Hepatocyte (in vitro differentiated cells): ENCODE results near the gene SPDYE8. TPM values are rescaled to one million over a fixed set of nuclear protein-coding genes. Genes with fewer than 3 reads are reported as not detected.
"Not testable (repeated sequence)": the region's sequence is repeated elsewhere in the genome, so short reads cannot be mapped to it uniquely, and the experiment has no call there.

Source experiments
- DNase-seq: peaks from one replicate; pipeline ENCODE4 v3.0.0-alpha.2; 2016; ENCODE audit warnings: low spot score
- H2AFZ ChIP-seq: fragments of 200-600 bp; sonication (generic); 2 replicates; pipeline ENCODE4 v1.6.0; 2016; ENCODE audit warnings: antibody characterized with exemption, mild to moderate bottlenecking
- H3K27ac ChIP-seq: fragments of 200-600 bp; sonication (generic); 2 replicates; pipeline ENCODE4 v1.5.1; 2016; ENCODE audit warnings: mild to moderate bottlenecking
- H3K27me3 ChIP-seq: fragments of 200-600 bp; sonication (generic); 2 replicates; pipeline ENCODE4 v1.6.1; 2016
- H3K36me3 ChIP-seq: fragments of 200-600 bp; sonication (generic); replicated peaks from 2 replicates; pipeline ENCODE4 v1.5.1; 2016; ENCODE audit warnings: low read depth; ENCODE audit not compliant: insufficient read depth
- H3K4me1 ChIP-seq: fragments of 200-600 bp; sonication (generic); 2 replicates; pipeline ENCODE4 v1.5.1; 2016; ENCODE audit warnings: mild to moderate bottlenecking, moderate library complexity; ENCODE audit not compliant: insufficient read depth
- H3K4me2 ChIP-seq: fragments of 200-600 bp; sonication (generic); 2 replicates; pipeline ENCODE4 v1.6.0; 2016
- H3K4me3 ChIP-seq: fragments of 200-600 bp; sonication (generic); 2 replicates; pipeline ENCODE4 v1.5.1; 2016; ENCODE audit warnings: mild to moderate bottlenecking
- H3K79me2 ChIP-seq: fragments of 200-600 bp; sonication (generic); 2 replicates; pipeline ENCODE4 v1.6.0; 2017; ENCODE audit warnings: mild to moderate bottlenecking
- H3K9me2 ChIP-seq: fragments of 200-600 bp; sonication (generic); replicated peaks from 2 replicates; pipeline ENCODE4 v1.6.0; 2017; ENCODE audit warnings: mild to moderate bottlenecking; ENCODE audit not compliant: insufficient read depth
- H3K9me3 ChIP-seq: fragments of 200-600 bp; sonication (generic); 2 replicates; pipeline ENCODE4 v1.5.1; 2016; ENCODE audit warnings: low read depth, mild to moderate bottlenecking
- H4K20me1 ChIP-seq: fragments of 200-600 bp; sonication (generic); 2 replicates; pipeline ENCODE4 v1.6.0; 2016; ENCODE audit warnings: mild to moderate bottlenecking; ENCODE audit not compliant: insufficient read depth, poor library complexity, severe bottlenecking
- WGBS: methylation state at CpG from one replicate; pipeline ENCODE4 v1.1.6; 2016; ENCODE audit warnings: low lambda C conversion rate; ENCODE audit errors: missing lambda C conversion rate; 5-methylcytosine and 5-hydroxymethylcytosine counted together
- polyA plus RNA-seq: library from polyadenylated mRNA; unstranded; fragments of >200 nt; fragmentation: Nextera tagmentation; extraction: Ambion mirVana; gene quantifications from 2 replicates; pipeline ENCODE4 v1.2.1, GENCODE V29; 2016
- total RNA-seq: library from RNA; depleted of rRNA; stranded (reverse); fragments of >200 nt; gene quantifications from 2 replicates; pipeline ENCODE4 v1.2.3, GENCODE V29; 2014

SPDYE8 gene
- total and polyA plus RNA-seq, 2 experiments from 2014 or later: 0.07 to 0.19 TPM

GRCh38 chr7:72990146-72990913 lies 39.2 kb downstream of the SPDYE8 start:
- not testable (repeated sequence) for H4K20me1 ChIP-seq, H3K79me2 ChIP-seq, H3K27ac ChIP-seq, H3K9me2 ChIP-seq, H3K4me2 ChIP-seq, H3K9me3 ChIP-seq, H3K4me3 ChIP-seq, H3K36me3 ChIP-seq, H3K4me1 ChIP-seq, H2AFZ ChIP-seq, DNase-seq, H3K27me3 ChIP-seq
- 64% methylated on average over 8 of the region's 14 CpGs for WGBS

DNA sequence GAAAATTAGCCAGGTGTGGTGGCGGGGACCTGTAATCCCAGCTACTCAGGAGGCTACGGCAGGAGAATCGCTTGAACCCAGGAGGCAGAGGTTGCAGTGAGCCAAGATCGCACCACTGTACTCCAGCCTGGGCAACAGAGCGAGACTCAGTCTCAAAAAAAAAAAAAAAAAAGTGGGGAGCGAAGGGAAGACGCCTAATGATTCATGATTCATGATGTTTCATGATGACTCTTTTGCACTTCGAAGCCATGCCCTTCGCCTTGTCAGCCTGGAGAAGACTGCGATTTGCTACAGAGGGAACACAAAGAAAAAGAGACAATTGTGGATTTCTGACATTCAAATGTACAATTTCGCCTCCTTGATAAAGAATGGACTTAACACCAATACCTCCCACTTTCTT lies 47.5 kb downstream of the SPDYE8 start:
- 86% methylated on average over 1 of the region's 11 CpGs for WGBS

GRCh38 chr7:72980382-72980781 lies 49.2 kb downstream of the SPDYE8 start:
- not testable (repeated sequence) for H3K9me2 ChIP-seq, H3K27me3 ChIP-seq, H4K20me1 ChIP-seq, H3K27ac ChIP-seq, H3K4me1 ChIP-seq, H3K9me3 ChIP-seq, H2AFZ ChIP-seq, DNase-seq, H3K4me3 ChIP-seq, H3K4me2 ChIP-seq, H3K36me3 ChIP-seq, H3K79me2 ChIP-seq
- 95% methylated on average over 4 of the region's 6 CpGs for WGBS

More for the DNA sequence above, 47.5 kb downstream of the SPDYE8 start:
- not testable (repeated sequence) for DNase-seq, H2AFZ ChIP-seq, H4K20me1 ChIP-seq, H3K4me2 ChIP-seq, H3K27me3 ChIP-seq, H3K9me2 ChIP-seq, H3K4me1 ChIP-seq, H3K9me3 ChIP-seq, H3K27ac ChIP-seq, H3K79me2 ChIP-seq, H3K36me3 ChIP-seq, H3K4me3 ChIP-seq

DNA sequence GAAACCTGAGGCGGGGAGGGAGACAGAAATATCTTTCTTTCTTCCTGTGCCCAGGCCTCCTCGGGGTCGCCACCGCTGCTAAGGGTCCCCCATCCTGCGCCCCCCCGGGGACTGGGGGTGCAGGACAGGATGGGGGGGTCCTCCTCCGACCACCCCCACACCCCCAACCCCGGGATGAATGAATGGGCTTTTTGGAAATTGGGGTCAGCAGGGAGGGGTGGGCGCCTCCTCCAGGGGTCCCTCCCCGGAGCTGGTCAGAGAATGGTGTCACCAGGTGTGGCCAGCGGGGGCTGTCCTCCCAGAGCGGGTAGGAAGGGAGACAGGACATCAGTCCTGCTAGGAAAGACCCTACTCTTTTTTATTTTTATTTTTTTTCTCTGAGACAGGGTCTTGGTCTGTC lies 53.1 kb downstream of the SPDYE8 start:
- not testable (repeated sequence) for H3K79me2 ChIP-seq, H3K9me2 ChIP-seq, H3K4me2 ChIP-seq, H3K36me3 ChIP-seq, H3K27ac ChIP-seq, H3K4me1 ChIP-seq, H3K4me3 ChIP-seq, H4K20me1 ChIP-seq, H3K9me3 ChIP-seq, DNase-seq, H3K27me3 ChIP-seq, H2AFZ ChIP-seq
- WGBS: 100% methylated on average over 5 of the region's 12 CpGs

DNA sequence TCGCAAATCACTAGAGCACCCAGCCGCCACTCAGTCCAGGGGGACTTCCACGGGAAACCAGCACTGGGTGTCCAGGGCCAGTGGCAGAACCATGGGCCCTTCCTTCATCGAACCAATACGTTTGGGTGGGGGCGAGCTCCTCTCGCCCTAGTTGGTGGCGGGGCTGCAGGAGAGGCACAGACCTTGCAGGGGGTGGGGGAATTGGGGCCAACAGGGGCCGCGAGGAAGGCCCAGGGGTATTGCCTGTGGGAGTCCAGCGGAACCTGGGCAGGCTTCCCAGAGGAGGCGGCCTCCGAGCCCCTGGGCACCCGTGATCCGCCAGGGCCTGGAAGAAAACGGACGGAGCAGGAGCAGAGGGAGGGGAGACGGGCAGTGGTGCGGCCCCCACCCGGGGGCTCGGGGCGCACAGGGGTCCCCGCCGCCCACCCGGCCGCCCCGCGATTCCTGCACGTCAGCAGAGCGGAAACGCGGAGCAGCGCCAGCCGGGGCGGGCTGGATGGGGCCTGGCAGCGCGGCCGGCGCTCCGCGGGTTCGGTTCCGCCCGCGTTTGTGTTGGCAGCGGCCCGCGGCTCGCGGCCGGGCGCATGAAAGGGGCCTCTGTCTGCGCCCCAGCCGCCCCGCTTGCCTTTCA lies 53.8 kb downstream of the SPDYE8 start:
- not testable (repeated sequence) for H2AFZ ChIP-seq, H3K9me2 ChIP-seq, H4K20me1 ChIP-seq, H3K4me2 ChIP-seq, DNase-seq, H3K27me3 ChIP-seq, H3K36me3 ChIP-seq, H3K9me3 ChIP-seq, H3K4me3 ChIP-seq, H3K4me1 ChIP-seq, H3K27ac ChIP-seq, H3K79me2 ChIP-seq
- 95% methylated on average over 5 of the region's 55 CpGs for WGBS

DNA sequence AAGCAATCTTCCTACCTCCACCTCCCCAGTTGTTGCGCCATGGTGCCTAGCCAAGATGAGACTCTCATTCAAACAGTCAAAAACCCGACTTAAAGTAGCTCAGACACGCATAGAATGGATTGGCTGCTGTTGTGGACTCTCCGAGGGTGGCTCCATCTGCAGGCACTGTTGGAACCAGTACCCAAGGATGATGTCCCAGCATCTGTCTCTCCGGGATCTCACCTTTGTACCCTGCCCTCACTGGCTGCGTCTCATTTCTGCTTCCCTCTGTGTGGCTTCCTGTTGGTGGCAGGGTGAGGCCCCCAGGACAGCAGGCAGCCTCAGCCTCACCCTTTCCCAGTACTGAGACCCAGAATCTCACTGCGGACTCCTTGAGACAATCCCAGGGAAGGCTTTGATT lies 54.8 kb downstream of the SPDYE8 start:
- 91% methylated on average over 3 of the region's 7 CpGs for WGBS
- DNase-seq, H3K27ac ChIP-seq: not testable (repeated sequence)

GRCh38 chr7:72971505-72971904 lies 58.1 kb downstream of the SPDYE8 start:
- no CpG with 5 or more reads among the region's 6 CpGs for WGBS
- DNase-seq, H2AFZ ChIP-seq, H3K4me3 ChIP-seq, H3K27ac ChIP-seq, H3K9me3 ChIP-seq, H4K20me1 ChIP-seq, H3K36me3 ChIP-seq, H3K9me2 ChIP-seq, H3K4me1 ChIP-seq, H3K79me2 ChIP-seq, H3K4me2 ChIP-seq, H3K27me3 ChIP-seq: not testable (repeated sequence)

More for the DNA sequence above, 54.8 kb downstream of the SPDYE8 start:
- H3K79me2 ChIP-seq, H4K20me1 ChIP-seq, H3K27me3 ChIP-seq, H3K4me1 ChIP-seq, H3K9me3 ChIP-seq, H3K9me2 ChIP-seq, H3K4me3 ChIP-seq, H2AFZ ChIP-seq, H3K4me2 ChIP-seq, H3K36me3 ChIP-seq: not testable (repeated sequence)
